Keratinocyte (primary cell): Measurements from ENCODE around the gene PBOV1. TPM values are rescaled to one million over a fixed set of nuclear protein-coding genes. Genes with fewer than 3 reads are reported as not detected.

Experiments used
- DNase-seq: peaks from one replicate; pipeline ENCODE4 v3.0.0-alpha.2; 2011; ENCODE audit warnings: low read depth, missing footprints, low spot score
- FAIRE-seq: peaks from 2 replicates; lab custom pipeline; 2011; peaks lifted over from hg19 to GRCh38; lab: Jason Lieb, UNC
- H2AFZ ChIP-seq: 2 replicates; pipeline ENCODE4 v1.6.0; 2012; ENCODE audit warnings: low read length, control low read depth, inconsistent platforms; ENCODE audit not compliant: control insufficient read depth
- H3K27ac ChIP-seq: 2 replicates; pipeline ENCODE4 v1.5.1; 2011; ENCODE audit warnings: low read length; ENCODE audit not compliant: control insufficient read depth, insufficient read depth
- H3K27me3 ChIP-seq: 3 replicates; pipeline ENCODE4 v1.6.0; 2011; ENCODE audit warnings: low read length; ENCODE audit not compliant: control insufficient read depth, insufficient read depth; ENCODE audit errors: extremely low read depth
- H3K36me3 ChIP-seq, 2 experiments: 2 replicates in 1 of 2; 3 replicates in 1 of 2; pipeline ENCODE4 v1.5.1; 2011; ENCODE audit warnings: low read length in 2 of 2, mild to moderate bottlenecking in 1 of 2; ENCODE audit not compliant: control insufficient read depth in 2 of 2, insufficient read depth in 2 of 2; ENCODE audit errors: extremely low read depth in 1 of 2
- H3K4me1 ChIP-seq: 3 replicates; pipeline ENCODE4 v1.5.1; 2011; ENCODE audit warnings: low read length; ENCODE audit not compliant: control insufficient read depth, insufficient read depth; ENCODE audit errors: extremely low read depth
- H3K4me2 ChIP-seq: 3 replicates; pipeline ENCODE4 v1.6.0; 2011; ENCODE audit warnings: low read depth, low read length; ENCODE audit not compliant: control insufficient read depth, insufficient read depth; ENCODE audit errors: extremely low read depth
- H3K4me3 ChIP-seq, 3 experiments: fragments of 200-600 bp in 1 of 3; sonication (generic) in 1 of 3; 2 replicates in 2 of 3; 3 replicates in 1 of 3; pipeline ENCODE4 v1.5.1; 2011 to 2016; ENCODE audit warnings: low read length in 3 of 3, mild to moderate bottlenecking in 3 of 3, control low read depth in 2 of 3, inconsistent platforms in 1 of 3, low read depth in 1 of 3, mixed read lengths in 1 of 3, mixed run types in 1 of 3, moderate library complexity in 1 of 3; ENCODE audit not compliant: control insufficient read depth in 2 of 3, insufficient read depth in 2 of 3; ENCODE audit errors: extremely low read depth in 1 of 3
- H3K79me2 ChIP-seq: 2 replicates; pipeline ENCODE4 v1.6.0; 2012; ENCODE audit warnings: low read length; ENCODE audit not compliant: control insufficient read depth, insufficient read depth
- H3K9ac ChIP-seq: 3 replicates; pipeline ENCODE4 v1.6.0; 2011; ENCODE audit warnings: low read length; ENCODE audit not compliant: control insufficient read depth, insufficient read depth; ENCODE audit errors: extremely low read depth
- H3K9me1 ChIP-seq: 3 replicates; pipeline ENCODE4 v1.6.0; 2011; ENCODE audit warnings: low read length; ENCODE audit not compliant: control insufficient read depth, insufficient read depth; ENCODE audit errors: extremely low read depth
- H3K9me3 ChIP-seq: 2 replicates; pipeline ENCODE4 v1.5.1; 2012; ENCODE audit warnings: low read depth, low read length; ENCODE audit not compliant: control insufficient read depth
- H4K20me1 ChIP-seq: 3 replicates; pipeline ENCODE4 v1.6.0; 2011; ENCODE audit warnings: low read length; ENCODE audit not compliant: control insufficient read depth, insufficient read depth; ENCODE audit errors: extremely low read depth
- EZH2 ChIP-seq: IDR thresholded peaks from one replicate; pipeline ENCODE4 v1.6.1; 2012; ENCODE audit warnings: inconsistent platforms, mild to moderate bottlenecking, low read length, moderate library complexity
- dilution Hi-C: fragments of 300-500 bp; cut with MboI; formaldehyde crosslinking; loops from one replicate; pipeline ENCODE4 v1.7.0; 2020; ENCODE audit warnings: low sequenced_read_pairs; ENCODE audit not compliant: extremely low pct_ligation_motif_present
- polyA plus RNA-seq, 5 experiments: library from polyadenylated mRNA; depleted of rRNA in 3 of 5; stranded (reverse) in 3 of 5; stranded (forward) in 1 of 5; unstranded in 1 of 5; fragments of >200 nt; gene quantifications; 1 replicate in 1 of 5; 2 replicates in 3 of 5; 3 replicates in 1 of 5; pipeline versions ENCODE4 v1.2.1 to v1.2.3, GENCODE V29; 2011 to 2012; ENCODE audit warnings: missing spikeins in 2 of 5, low read depth in 1 of 5, low replicate concordance in 1 of 5
- TF ChIP-seq, protein P1 (sequence below), 3 experiments: IDR thresholded peaks in 1 of 3; conservative IDR thresholded peaks in 1 of 3; optimal IDR thresholded peaks in 1 of 3; 2 replicates in 2 of 3; 3 replicates in 1 of 3; pipeline versions ENCODE3 to v1.5.1; 2011; ENCODE audit warnings: low read length in 3 of 3, mild to moderate bottlenecking in 3 of 3, moderate library complexity in 2 of 3, control low read depth in 1 of 3, inconsistent platforms in 1 of 3; ENCODE audit not compliant: insufficient read depth in 2 of 3; ENCODE audit errors: extremely low read depth in 1 of 3

Gene PBOV1
- polyA plus RNA-seq, 1 donor (not counting 4 experiments of a cell fraction or from before 2014, with no cell fraction given): not detected

GRCh38 chr6:138226700-138227315, 8.5 kb upstream of the PBOV1 start:
- Histone ChIP-seq H3K79me2 (no peaks in the 10 kb centered on the region), H4K20me1 (no peaks in the 10 kb centered on the region), H3K27ac (no peak overlapping the region), H3K4me2 (no peak overlapping the region), H3K9ac (no peak overlapping the region), H3K9me1 (no peaks in the 10 kb centered on the region), H3K36me3 (no peaks in the 10 kb centered on the region), H3K4me3 (no peak overlapping the region), H3K9me3 (no peaks in the 10 kb centered on the region), H2AFZ (no peak overlapping the region), H3K27me3 (no peaks in the 10 kb centered on the region), H3K4me1 (no peaks in the 10 kb centered on the region)
- FAIRE-seq: no peak
- no peak for DNase-seq
- TF ChIP-seq, protein P1, sequence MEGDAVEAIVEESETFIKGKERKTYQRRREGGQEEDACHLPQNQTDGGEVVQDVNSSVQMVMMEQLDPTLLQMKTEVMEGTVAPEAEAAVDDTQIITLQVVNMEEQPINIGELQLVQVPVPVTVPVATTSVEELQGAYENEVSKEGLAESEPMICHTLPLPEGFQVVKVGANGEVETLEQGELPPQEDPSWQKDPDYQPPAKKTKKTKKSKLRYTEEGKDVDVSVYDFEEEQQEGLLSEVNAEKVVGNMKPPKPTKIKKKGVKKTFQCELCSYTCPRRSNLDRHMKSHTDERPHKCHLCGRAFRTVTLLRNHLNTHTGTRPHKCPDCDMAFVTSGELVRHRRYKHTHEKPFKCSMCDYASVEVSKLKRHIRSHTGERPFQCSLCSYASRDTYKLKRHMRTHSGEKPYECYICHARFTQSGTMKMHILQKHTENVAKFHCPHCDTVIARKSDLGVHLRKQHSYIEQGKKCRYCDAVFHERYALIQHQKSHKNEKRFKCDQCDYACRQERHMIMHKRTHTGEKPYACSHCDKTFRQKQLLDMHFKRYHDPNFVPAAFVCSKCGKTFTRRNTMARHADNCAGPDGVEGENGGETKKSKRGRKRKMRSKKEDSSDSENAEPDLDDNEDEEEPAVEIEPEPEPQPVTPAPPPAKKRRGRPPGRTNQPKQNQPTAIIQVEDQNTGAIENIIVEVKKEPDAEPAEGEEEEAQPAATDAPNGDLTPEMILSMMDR (optimal IDR thresholded peaks at IDR 0.05 in 1 of 3, IDR thresholded peaks at IDR 0.05 in 1 of 3, conservative IDR thresholded peaks at IDR 0.05 in 1 of 3; ENCODE audit: extremely low read depth in 1 of 3, insufficient read depth in 2 of 3, low read length in 3 of 3): no peak
- no peak for TF ChIP-seq EZH2
- dilution Hi-C loops: no loop called here

GRCh38 chr6:138225953-138226352, 7.7 kb upstream of the PBOV1 start:
- FAIRE-seq: no peak
- Histone ChIP-seq H3K4me3 (no peak overlapping the region), H3K27ac (no peak overlapping the region), H3K27me3 (no peaks in the 10 kb centered on the region), H3K4me1 (no peaks in the 10 kb centered on the region), H4K20me1 (no peaks in the 10 kb centered on the region), H3K9me3 (no peaks in the 10 kb centered on the region), H3K9me1 (no peaks in the 10 kb centered on the region), H3K9ac (no peak overlapping the region), H3K79me2 (no peaks in the 10 kb centered on the region), H3K4me2 (no peak overlapping the region), H3K36me3 (no peaks in the 10 kb centered on the region), H2AFZ (no peak overlapping the region)
- no peak for TF ChIP-seq EZH2
- TF ChIP-seq, protein P1 (optimal IDR thresholded peaks at IDR 0.05 in 1 of 3, IDR thresholded peaks at IDR 0.05 in 1 of 3, conservative IDR thresholded peaks at IDR 0.05 in 1 of 3; ENCODE audit: extremely low read depth in 1 of 3, insufficient read depth in 2 of 3, low read length in 3 of 3): no peak
- DNase-seq: no peak
- dilution Hi-C loops: no loop called here
